A673 (cell line): ENCODE results near the gene RIPOR3.

Source experiments
- EZH2 ChIP-seq: fragments of 200-600 bp; sonication (generic); IDR thresholded peaks from 2 replicates; pipeline ENCODE4 v1.6.1; 2017; ENCODE audit warnings: borderline replicate concordance, low read depth, mild to moderate bottlenecking, mixed read lengths, antibody characterized with exemption, low read length; ENCODE audit not compliant: poor library complexity, severe bottlenecking
- TF ChIP-seq, protein P1 (sequence below): fragments of 300-800, 200-600 bp; sonication (generic); conservative IDR thresholded peaks from 2 replicates; pipeline ENCODE4 v1.5.1; 2017; ENCODE audit warnings: low read depth, mild to moderate bottlenecking, antibody characterized with exemption, low read length, moderate library complexity, mixed read lengths

DNA sequence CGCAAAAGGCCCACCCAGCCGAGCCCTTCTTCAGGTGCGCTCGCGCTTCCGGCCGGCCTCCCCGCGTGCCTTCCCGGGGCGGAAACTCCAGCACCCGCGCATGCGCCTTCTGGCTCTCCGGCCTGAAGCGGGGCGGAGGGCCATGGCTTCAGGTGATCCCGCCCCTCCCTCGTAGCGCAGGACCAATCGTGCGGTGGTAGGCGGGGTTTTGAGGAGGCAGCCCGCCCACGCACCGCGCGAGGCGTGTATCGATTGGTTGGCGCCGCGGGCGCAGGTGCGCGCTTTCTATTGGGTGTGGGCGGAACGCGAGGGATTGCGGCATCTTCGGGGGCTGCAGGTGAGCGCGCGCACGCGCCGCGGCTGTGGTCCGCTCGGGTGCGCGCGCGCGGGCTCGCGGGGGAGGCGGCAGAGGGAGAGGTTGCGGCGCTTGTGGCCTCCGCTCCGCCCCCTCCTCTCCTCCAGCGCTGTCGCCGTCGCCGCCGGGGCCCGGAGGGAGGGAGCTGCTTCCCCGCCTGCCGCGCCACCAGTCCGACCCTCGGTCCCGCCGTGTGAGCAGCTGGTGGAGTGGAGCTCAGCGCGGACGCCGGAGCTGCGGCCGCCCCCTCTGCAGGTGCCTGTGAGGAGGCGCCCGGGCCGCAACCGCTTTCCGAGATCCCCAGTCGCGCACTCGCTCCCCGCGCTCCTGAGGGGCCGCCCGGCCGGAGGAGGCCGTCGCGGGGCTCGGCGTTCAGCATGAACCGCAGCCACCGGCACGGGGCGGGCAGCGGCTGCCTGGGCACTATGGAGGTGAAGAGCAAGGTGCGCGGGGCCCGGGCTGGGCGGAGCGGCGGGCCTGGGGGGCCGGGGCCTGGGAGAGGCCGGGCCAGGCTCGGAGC lies 40.0 kb upstream of the RIPOR3 start, which contains the start of gene PARD6B:
- TF ChIP-seq, protein P1, sequence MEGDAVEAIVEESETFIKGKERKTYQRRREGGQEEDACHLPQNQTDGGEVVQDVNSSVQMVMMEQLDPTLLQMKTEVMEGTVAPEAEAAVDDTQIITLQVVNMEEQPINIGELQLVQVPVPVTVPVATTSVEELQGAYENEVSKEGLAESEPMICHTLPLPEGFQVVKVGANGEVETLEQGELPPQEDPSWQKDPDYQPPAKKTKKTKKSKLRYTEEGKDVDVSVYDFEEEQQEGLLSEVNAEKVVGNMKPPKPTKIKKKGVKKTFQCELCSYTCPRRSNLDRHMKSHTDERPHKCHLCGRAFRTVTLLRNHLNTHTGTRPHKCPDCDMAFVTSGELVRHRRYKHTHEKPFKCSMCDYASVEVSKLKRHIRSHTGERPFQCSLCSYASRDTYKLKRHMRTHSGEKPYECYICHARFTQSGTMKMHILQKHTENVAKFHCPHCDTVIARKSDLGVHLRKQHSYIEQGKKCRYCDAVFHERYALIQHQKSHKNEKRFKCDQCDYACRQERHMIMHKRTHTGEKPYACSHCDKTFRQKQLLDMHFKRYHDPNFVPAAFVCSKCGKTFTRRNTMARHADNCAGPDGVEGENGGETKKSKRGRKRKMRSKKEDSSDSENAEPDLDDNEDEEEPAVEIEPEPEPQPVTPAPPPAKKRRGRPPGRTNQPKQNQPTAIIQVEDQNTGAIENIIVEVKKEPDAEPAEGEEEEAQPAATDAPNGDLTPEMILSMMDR, result no peak
- TF ChIP-seq EZH2, result no peak
